ENCODE measurements around the gene HUS1. TPM values are rescaled to one million over a fixed set of nuclear protein-coding genes. Genes with fewer than 3 reads are reported as not detected.
A peak's percentile ranks its signal among the peaks of the same experiment; 100 is the strongest.

The HUS1 gene
- total RNA-seq, 1 experiment from 2014 or later: 36.9 TPM

- DNase-seq (ENCODE audit: low read depth in 1 of 2, low spot score in 2 of 2): no peak
- Histone ChIP-seq H3K4me1 (replicated peaks) (peaks cover 12% of the 10 kb centered on the region; the same call in 1 of the 2 replicates), H3K27me3 (replicated peaks) (no peaks in the 10 kb centered on the region), H3K9me3 (replicated peaks) (no peaks in the 10 kb centered on the region; the same call in 1 of the 2 replicates), H3K36me3 (peaks cover 88% of the 10 kb centered on the region), H3K4me3 (no peak overlapping the region), H3K27ac (no peak overlapping the region)
Observed at GRCh38 chr7:47967708-47968107, 11.7 kb downstream of the HUS1 start.

DNA sequence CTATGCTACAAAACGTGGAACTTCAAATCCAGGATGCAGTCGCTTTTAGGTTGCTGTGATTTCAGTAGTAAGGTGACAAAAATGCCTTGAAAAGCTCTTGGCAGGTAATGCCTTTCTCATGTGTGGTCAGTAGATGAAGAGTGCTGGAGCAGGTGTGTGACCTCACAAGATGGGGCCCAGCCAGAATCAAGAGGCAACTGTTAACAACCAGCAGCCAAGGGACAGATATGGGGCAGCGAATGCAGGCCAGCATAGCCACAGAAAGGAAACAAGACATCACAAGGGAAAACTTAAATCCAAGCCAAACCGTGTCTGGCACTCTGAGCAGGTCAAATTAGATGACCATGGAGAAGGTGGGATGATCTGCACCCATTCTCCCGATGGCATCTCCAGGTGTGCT, 12.3 kb downstream of the HUS1 start:
- DNase-seq (ENCODE audit: low read depth in 1 of 2, low spot score in 2 of 2): no peak
- Histone ChIP-seq H3K36me3 (peaks cover 92% of the 10 kb centered on the region), H3K27me3 (replicated peaks) (no peaks in the 10 kb centered on the region), H3K27ac (no peak overlapping the region), H3K9me3 (replicated peaks) (no peaks in the 10 kb centered on the region; the same call in 1 of the 2 replicates), H3K4me3 (no peak overlapping the region), H3K4me1 (replicated peaks) (peaks cover 12% of the 10 kb centered on the region; the same call in 1 of the 2 replicates)

- H3K36me3 ChIP-seq: peaks cover 97% of the 10 kb centered on the region
- H3K9me3 ChIP-seq (replicated peaks): no peaks in the 10 kb centered on the region; the same call in 1 of the 2 replicates
- no peak overlapping the region for H3K4me3 ChIP-seq
- no peak overlapping the region for H3K27ac ChIP-seq
- H3K27me3 ChIP-seq (replicated peaks): no peaks in the 10 kb centered on the region
- no peak for DNase-seq (ENCODE audit: low read depth in 1 of 2, low spot score in 2 of 2)
- H3K4me1 ChIP-seq (replicated peaks): peaks cover 3% of the 10 kb centered on the region; the same call in 1 of the 2 replicates
Observed at GRCh38 chr7:47965456-47965855, 14.0 kb downstream of the HUS1 start.

DNA sequence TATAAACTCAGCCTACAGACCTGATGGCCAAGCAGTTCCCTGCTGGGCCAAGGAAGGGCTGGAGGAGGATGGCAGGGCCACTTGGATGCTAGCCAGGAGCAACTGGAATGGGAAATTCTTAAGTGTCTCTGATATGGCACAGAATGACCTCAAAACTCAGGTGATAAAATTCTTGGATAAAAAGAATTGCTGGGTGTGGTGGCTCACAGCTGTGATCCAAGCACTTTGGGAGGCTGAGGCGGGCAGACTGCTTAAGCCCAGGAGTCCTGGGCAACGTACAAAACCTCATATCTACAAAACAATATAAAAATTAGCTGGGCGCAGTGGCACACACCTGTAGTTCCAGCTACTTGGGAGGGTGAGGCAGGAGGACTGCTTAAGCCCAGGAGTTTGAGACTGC, 17.2 kb downstream of the HUS1 start:
- Histone ChIP-seq H3K27me3 (replicated peaks) (no peaks in the 10 kb centered on the region), H3K9me3 (replicated peaks) (no peaks in the 10 kb centered on the region; the same call in 1 of the 2 replicates), H3K4me1 (replicated peaks) (no peaks in the 10 kb centered on the region), H3K36me3 (peaks cover 75% of the 10 kb centered on the region), H3K4me3 (no peak overlapping the region), H3K27ac (no peak overlapping the region)
- DNase-seq (ENCODE audit: low read depth in 1 of 2, low spot score in 2 of 2): no peak

DNA sequence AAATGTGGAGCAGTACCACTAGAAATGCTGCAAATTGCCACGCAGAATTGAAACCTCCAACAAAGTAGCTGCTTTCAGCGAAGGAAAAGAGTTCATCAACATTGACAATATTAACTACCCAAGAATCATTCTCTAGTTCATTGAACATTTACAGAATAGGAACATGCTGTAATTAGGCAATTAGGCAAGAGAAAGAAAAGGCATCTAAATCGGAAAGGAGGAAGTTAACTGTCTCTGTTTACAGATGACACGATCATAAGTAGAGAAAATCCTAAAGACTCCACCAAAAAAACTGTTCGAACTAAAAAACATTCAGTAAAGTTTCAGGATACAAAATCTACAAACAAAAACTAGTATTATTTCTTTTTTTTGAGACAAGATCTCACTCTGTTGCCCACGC, 22.3 kb downstream of the HUS1 start:
- no peak for DNase-seq (ENCODE audit: low read depth in 1 of 2, low spot score in 2 of 2)
- Histone ChIP-seq H3K4me3 (no peak overlapping the region), H3K9me3 (replicated peaks) (no peaks in the 10 kb centered on the region), H3K36me3 (peaks cover 60% of the 10 kb centered on the region), H3K27ac (no peak overlapping the region), H3K4me1 (replicated peaks) (peaks cover 8% of the 10 kb centered on the region), H3K27me3 (replicated peaks) (no peaks in the 10 kb centered on the region)

GRCh38 chr7:47956220-47956619, 23.2 kb downstream of the HUS1 start:
- DNase-seq (ENCODE audit: low read depth in 1 of 2, low spot score in 2 of 2): no peak
- no peaks in the 10 kb centered on the region for H3K27me3 ChIP-seq (replicated peaks)
- peaks cover 51% of the 10 kb centered on the region for H3K36me3 ChIP-seq
- no peak overlapping the region for H3K27ac ChIP-seq
- no peaks in the 10 kb centered on the region for H3K9me3 ChIP-seq (replicated peaks)
- H3K4me3 ChIP-seq: no peak overlapping the region
- H3K4me1 ChIP-seq (replicated peaks): peaks cover 15% of the 10 kb centered on the region

DNA sequence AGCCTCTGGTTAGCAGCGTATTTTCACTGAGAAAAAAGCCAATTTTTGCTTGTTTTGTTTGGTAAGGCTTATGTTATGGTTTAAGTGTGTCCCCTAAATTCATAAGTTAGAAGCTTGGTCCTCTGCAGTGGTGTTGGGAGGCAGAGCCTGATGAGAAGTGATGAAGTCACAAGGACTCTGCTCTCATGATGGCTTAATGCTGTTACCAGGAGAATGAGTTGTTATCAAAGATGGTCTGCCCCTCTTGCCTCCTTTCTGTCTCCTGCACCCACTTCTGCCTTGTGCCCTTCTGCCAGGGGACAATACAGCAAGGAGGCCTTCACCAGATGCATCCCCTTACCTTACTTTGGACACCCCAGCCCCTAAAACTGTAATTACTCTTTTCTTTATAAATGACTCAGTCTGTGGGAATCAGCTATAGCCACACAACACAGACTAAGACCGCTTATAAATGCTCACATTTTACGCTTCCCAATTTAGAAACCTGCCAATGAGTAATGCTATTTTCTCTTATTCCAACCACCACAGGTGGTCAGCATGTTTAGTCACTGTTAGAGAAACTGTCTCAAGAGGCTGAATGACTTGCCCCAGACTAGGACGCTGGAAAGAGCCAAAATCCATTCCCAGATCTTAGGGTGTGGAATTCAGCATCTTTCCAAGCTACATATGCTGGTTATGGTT, 25.0 kb downstream of the HUS1 start:
- H3K27ac ChIP-seq: no peak overlapping the region
- no peaks in the 10 kb centered on the region for H3K9me3 ChIP-seq (replicated peaks)
- H3K4me1 ChIP-seq (replicated peaks): peaks cover 22% of the 10 kb centered on the region

DNA sequence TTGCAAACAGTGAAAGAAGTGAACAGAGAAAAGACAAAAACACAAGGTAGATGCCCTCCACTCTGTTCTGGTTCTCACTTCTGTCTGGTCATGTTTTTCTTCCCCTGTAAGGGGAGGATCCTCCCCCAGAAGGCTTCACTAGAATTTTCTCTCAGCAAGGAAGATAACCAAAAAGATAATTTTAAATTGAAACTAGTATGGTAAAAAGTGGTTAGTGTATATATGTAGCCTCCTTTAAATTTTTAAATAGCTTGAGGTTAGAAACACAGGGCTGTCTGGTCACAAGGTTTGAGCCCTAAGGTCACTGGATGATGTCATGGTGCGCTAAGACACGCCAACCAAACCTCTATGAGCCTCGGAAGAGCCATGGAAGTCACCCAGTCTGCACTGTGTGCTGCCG, 25.6 kb downstream of the HUS1 start:
- peaks cover 24% of the 10 kb centered on the region for H3K4me1 ChIP-seq (replicated peaks)
- H3K27me3 ChIP-seq (replicated peaks): no peaks in the 10 kb centered on the region
- H3K36me3 ChIP-seq: peaks cover 43% of the 10 kb centered on the region
- H3K27ac ChIP-seq: no peak overlapping the region
- no peak overlapping the region for H3K4me3 ChIP-seq
- no peaks in the 10 kb centered on the region for H3K9me3 ChIP-seq (replicated peaks)
- DNase-seq (ENCODE audit: low read depth in 1 of 2, low spot score in 2 of 2): peak in 1 of 2 experiments; percentile 24

More for the DNA sequence above, 25.0 kb downstream of the HUS1 start:
- H3K27me3 ChIP-seq (replicated peaks): no peaks in the 10 kb centered on the region
- H3K4me3 ChIP-seq: no peak overlapping the region
- H3K36me3 ChIP-seq: peaks cover 43% of the 10 kb centered on the region
- DNase-seq (ENCODE audit: low read depth in 1 of 2, low spot score in 2 of 2): no peak

DNA sequence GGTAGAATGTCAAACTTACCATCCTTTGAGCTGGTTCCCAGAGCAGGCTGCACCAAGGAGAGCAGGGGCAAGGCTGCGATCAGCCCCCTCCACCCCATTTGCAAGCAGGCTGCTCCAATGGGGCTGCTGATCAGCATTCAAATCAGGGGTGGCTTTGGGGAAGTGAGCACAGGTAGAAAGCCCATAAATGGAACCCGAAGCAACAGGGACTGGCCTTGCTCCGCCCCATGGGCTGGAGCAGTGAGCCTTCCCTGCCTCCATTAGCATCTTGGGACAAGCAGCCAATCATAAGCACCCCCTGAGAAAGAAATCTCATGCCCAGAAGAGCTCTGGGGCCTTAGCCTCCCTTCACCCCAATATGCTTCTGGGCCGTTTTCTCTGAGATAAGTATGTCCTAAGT, 27.2 kb downstream of the HUS1 start:
- H3K27me3 ChIP-seq (replicated peaks): no peaks in the 10 kb centered on the region
- peaks cover 35% of the 10 kb centered on the region for H3K36me3 ChIP-seq
- no peak for DNase-seq (ENCODE audit: low read depth in 1 of 2, low spot score in 2 of 2)
- no peaks in the 10 kb centered on the region for H3K9me3 ChIP-seq (replicated peaks)
- no peak overlapping the region for H3K4me3 ChIP-seq
- no peak overlapping the region for H3K27ac ChIP-seq
- peaks cover 37% of the 10 kb centered on the region for H3K4me1 ChIP-seq (replicated peaks)

DNA sequence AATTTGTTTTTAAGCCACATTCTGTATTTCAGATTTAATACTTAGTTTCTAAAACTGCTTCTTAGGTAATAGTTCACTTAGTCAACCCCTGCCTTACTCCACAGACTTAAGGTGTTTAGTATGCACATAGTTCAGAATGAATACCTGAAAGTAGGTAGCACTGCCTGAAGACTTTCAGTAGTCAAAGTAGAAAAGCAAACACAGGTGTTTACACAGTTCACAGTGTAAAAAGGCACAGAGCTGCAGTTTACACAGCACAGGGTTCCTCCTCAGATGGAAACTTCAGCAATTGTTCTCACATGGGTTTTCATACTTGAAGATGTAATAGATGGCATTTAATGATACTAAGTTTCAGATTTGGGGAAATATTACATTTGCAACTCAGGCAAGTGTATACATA, 28.0 kb downstream of the HUS1 start:
- Histone ChIP-seq H3K9me3 (replicated peaks) (no peaks in the 10 kb centered on the region), H3K4me1 (replicated peaks) (peaks cover 45% of the 10 kb centered on the region), H3K27ac (no peak overlapping the region), H3K27me3 (replicated peaks) (no peaks in the 10 kb centered on the region), H3K36me3 (peaks cover 26% of the 10 kb centered on the region), H3K4me3 (no peak overlapping the region)
- no peak for DNase-seq (ENCODE audit: low read depth in 1 of 2, low spot score in 2 of 2)

GRCh38 chr7:47950714-47951113, 28.7 kb downstream of the HUS1 start:
- Histone ChIP-seq H3K36me3 (peaks cover 20% of the 10 kb centered on the region), H3K27ac (no peak overlapping the region), H3K4me1 (replicated peaks) (peaks cover 46% of the 10 kb centered on the region), H3K9me3 (replicated peaks) (no peaks in the 10 kb centered on the region), H3K4me3 (no peak overlapping the region), H3K27me3 (replicated peaks) (no peaks in the 10 kb centered on the region)
- DNase-seq (ENCODE audit: low read depth in 1 of 2, low spot score in 2 of 2): no peak

DNA sequence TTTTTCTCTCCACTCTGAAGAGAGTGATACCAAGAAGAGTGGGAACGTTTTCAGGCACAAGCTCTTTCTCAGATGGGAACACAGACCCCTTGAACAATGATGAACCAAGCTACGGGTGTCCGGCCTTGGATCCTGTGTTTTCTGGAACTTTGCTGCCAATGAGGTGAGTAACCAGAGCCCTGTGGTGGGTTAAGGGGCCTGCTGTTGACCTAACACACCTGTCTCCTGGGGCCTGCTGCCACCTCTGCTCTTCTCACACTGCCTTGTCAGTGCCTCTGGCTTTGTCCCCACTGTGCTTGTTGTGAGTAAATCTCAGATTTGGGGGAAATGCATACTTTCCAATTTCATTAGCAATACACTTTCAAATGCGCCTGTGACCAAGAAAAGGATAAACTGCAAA, 29.7 kb downstream of the HUS1 start:
- DNase-seq (ENCODE audit: low read depth in 1 of 2, low spot score in 2 of 2): peak in 1 of 2 experiments; percentile 16
- H3K36me3 ChIP-seq: peaks cover 10% of the 10 kb centered on the region
- H3K27ac ChIP-seq: no peak overlapping the region
- no peaks in the 10 kb centered on the region for H3K27me3 ChIP-seq (replicated peaks)
- H3K4me1 ChIP-seq (replicated peaks): peaks cover 42% of the 10 kb centered on the region
- H3K4me3 ChIP-seq: no peak overlapping the region
- H3K9me3 ChIP-seq (replicated peaks): no peaks in the 10 kb centered on the region

- H3K4me1 ChIP-seq (replicated peaks): peaks cover 38% of the 10 kb centered on the region
- H3K4me3 ChIP-seq: no peak within 1 kb of the TSS
- no peaks in the 10 kb centered on the region; the same call in 1 of the 2 replicates for H3K36me3 ChIP-seq
- H3K27ac ChIP-seq: no peak within 1 kb of the TSS
- peak in 1 of 2 experiments; percentile 34 for DNase-seq (ENCODE audit: low read depth in 1 of 2, low spot score in 2 of 2)
- no peaks in the 10 kb centered on the region for H3K9me3 ChIP-seq (replicated peaks)
- H3K27me3 ChIP-seq (replicated peaks): no peaks in the 10 kb centered on the region
Observed at GRCh38 chr7:47948141-47948790, 31.1 kb downstream of the HUS1 start, which contains the start of gene PKD1L1. PKD1L1 (minus strand) TSS chr7:47948466; CDS start chr7:47948440, 26 bp downstream.

DNA sequence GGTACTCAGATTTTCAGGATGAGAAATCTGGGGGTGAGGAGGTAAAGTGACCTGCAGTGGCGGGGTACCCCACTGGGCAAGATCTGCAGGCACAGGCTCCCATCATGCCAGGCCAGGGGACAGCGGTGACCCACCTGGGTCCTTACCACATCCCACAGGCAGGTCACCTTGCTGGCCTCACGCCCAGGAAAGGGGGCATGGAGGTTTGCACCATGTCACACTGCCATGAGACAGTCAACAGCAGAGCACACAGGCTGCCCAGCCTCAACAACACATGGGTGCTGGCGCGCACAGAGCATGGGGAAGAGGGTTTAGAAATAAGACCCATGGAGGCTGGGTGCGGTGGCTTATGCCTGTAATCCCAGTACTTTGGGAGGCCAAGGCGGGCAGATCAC, 32.1 kb downstream of the HUS1 start:
- H3K36me3 ChIP-seq: no peaks in the 10 kb centered on the region
- peaks cover 38% of the 10 kb centered on the region for H3K4me1 ChIP-seq (replicated peaks)
- no peak overlapping the region for H3K27ac ChIP-seq
- no peak for DNase-seq (ENCODE audit: low read depth in 1 of 2, low spot score in 2 of 2)
- no peaks in the 10 kb centered on the region for H3K9me3 ChIP-seq (replicated peaks)
- H3K27me3 ChIP-seq (replicated peaks): no peaks in the 10 kb centered on the region
- H3K4me3 ChIP-seq: no peak overlapping the region
